HG02970 (cell line): ENCODE data around the gene CSNK2A2.

ENCODE experiments used
- ATAC-seq: cut with Tn5 transposase; IDR thresholded peaks from one replicate; pipeline ENCODE4 v1.9.1; 2021; ENCODE audit warnings: mild to moderate bottlenecking, moderate library complexity, moderate number of reproducible peaks; ENCODE audit not compliant: unreplicated experiment, low FRiP score

The CSNK2A2 gene

DNA sequence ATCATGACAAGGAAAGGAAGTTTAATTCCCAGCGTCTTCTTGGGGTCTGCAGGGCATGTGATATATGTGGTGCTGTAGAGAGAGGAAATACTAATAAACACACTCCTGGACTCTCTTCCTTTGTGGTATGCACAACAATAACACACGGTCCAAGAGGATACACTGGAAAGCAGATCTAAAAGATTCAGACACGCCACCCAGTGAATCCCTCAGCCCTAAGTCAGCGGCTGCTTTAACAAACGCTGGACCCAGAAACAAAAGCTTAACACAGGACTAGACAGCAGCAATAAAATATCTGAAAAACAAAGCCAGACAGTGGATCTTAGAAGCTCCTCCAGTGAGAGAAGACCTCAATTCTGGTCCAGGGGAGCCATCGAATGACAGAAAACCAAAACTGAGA lies 81.8 kb downstream of the CSNK2A2 start:
- no peak for ATAC-seq

DNA sequence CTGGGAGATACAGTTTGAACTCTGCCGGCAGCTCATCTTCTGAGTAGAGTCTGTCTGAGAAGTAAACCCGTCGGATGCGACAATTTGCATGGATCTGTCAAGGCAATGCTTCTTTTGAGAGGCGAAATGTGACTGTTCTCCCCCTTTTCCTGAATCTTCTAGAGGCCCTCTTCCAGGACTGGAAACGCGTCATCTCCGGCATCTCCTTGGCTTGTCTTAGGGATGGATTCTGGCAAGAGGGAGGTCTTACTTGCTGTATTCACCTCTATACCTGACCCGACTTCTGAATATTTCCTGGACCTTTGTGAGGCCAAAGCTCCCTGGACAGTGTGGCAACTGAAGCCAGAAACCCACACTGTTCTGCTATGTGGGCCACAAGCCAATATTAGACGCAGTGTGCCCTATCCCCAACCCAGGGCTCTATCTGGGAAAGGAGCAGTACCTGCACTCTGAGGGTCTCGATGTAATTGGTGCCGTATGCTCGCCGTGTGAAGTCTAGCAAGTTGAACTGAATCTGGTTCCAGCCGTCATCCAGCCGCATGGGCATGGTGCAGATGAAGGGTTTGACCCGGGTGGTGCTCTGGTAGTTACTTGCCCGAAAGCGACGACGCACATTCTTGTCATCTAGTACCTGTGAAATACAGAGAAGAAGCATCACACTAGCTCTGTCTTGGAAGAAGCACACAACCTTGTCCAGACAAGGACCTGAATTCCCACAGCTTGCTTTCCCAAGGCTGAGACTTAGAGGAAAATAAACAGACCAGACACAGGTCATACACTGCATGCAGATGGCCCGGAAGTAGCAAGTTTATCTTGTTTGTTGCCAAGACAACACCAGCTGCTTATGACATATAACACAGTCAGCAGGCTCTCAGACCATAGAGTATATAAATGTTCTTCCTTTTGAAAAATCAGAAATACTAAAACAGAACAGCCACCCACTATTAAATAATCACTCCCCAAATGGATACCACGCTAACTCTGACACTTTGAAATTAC lies 82.8 kb downstream of the CSNK2A2 start:
- no peak for ATAC-seq

DNA sequence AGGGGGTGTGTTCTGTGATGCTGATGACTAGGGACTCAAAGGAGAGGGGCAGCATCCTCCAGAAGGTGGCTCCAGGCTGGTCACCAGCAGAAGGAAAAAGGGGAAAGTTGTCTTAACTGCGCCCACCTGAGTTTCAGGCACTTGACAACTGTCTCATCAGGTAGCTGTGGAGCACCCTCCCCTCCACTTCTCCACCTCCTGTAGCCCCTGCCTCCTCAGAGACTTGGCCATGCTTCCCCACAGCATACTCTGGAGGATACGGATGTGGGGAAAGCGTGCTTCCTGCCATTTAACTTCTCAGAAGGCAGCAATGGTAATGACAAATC lies 86.6 kb downstream of the CSNK2A2 start:
- ATAC-seq: no peak

DNA sequence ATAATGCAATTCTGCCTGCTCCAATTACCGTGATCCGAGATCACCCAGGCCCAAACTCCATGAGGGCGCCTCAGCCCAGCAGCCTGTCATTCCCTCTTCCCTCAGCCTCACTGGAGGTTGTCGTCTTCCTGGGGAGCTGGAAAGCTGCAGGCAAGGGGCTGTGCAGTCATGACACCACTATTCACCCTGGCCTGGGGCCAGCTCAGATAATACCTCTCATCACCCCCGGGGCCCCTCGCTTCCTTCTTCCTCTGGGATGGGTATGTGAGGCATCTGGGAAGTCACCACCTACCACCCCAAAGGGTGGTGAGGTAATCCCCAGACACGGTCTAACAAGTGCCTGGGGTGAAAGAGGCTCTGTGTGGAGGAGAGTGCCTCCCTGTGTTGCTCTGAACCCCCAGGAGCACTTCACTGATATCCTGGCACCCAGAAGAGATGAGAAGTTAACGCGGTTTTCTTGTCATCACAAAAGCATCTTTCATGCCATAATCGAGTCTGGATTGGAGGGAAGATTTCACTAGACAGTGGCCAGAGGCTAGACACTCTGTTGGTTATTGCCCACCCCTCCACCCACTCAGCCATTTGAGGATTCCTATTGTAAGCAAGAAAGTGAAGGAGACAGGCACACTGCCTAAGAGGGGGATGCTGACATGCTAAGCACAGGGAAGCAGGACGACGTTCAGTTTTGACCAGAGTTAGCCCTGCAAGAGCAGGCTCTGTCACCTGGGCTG lies 87.2 kb downstream of the CSNK2A2 start:
- ATAC-seq: no peak

DNA sequence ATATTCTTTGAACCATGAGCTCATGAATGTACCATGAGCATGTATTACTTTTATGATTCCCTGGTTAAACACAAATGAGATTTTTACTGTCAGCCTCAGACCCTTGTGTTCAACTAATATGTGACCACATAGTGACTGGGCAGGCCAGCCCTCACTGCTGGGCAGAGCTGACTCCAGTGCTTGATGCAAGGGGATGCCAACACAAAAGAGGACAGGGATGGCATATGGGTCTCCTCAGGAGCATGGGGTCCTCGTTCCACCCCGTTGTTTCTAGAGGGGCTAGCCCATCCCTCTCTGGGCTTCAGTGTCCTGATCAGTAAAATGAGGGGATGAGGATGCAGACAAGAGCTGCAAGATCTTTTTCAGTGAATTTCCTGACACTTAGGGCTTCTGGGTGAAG lies 88.0 kb downstream of the CSNK2A2 start:
- no peak for ATAC-seq

DNA sequence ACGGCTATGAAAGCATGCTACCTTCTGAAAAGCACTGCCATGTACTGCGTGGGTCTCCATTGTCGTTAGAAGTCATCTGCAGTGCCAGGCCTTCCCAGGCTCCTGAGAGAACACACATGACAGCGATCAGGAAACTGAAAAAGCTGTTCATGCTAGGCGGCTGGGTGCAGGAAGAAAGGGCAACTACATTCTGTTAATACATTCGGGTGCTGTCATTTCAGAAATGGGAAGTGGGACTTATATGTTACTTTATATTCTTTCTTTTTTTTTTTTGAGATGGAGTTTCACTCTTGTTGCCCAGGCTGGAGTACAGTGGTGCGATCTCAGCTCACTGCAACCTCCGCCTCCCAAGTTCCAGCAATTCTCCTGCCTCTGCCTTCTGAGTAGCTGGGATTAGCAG lies 88.6 kb downstream of the CSNK2A2 start:
- no peak for ATAC-seq
